Body of pancreas (tissue), 4 donors: ENCODE data around the gene COL4A2.

Experiments used
- CTCF ChIP-seq, 7 experiments: fragments of 450-650 bp in 4 of 7; fragments of 200-600 bp in 3 of 7; sonication (generic) in 3 of 7; IDR thresholded peaks; one replicate each; pipeline ENCODE4 v1.5.1; 2016 to 2019; ENCODE audit warnings: antibody characterized with exemption in 7 of 7
- POLR2A ChIP-seq, 3 donors: fragments of 450-650 bp; IDR thresholded peaks; one replicate each; pipeline ENCODE4 v1.6.1; 2016; ENCODE audit warnings: antibody characterized with exemption in 3 of 3, mild to moderate bottlenecking in 2 of 3

GRCh38 chr13:110277357-110277975 lies 29.6 kb upstream of the COL4A2 start:
- TF ChIP-seq CTCF (IDR thresholded peaks at IDR 0.05) (no peak), POLR2A (IDR thresholded peaks at IDR 0.05) (no peak)
